Mesenchymal stem cell (in vitro differentiated cells and primary cell): ENCODE results near the gene TCF4.

Experiments used
- DNase-seq: peaks from one replicate; pipeline ENCODE4 v3.0.0-alpha.2; 2013
- H2AFZ ChIP-seq: one replicate; pipeline ENCODE4 v1.6.1; 2013; ENCODE audit warnings: low read depth, mild to moderate bottlenecking, control low read depth, inconsistent platforms, low read length, moderate library complexity
- H2AK5ac ChIP-seq: 2 replicates; pipeline ENCODE4 v1.6.1; 2013; ENCODE audit warnings: low read length, moderate library complexity, mild to moderate bottlenecking, inconsistent platforms; ENCODE audit not compliant: severe bottlenecking
- H2BK120ac ChIP-seq: one replicate; pipeline ENCODE4 v1.6.1; 2013; ENCODE audit warnings: low read depth, mild to moderate bottlenecking, inconsistent platforms, low read length, moderate library complexity
- H2BK12ac ChIP-seq, 2 experiments: one replicate each; pipeline ENCODE4 v1.6.1; 2013; ENCODE audit warnings: inconsistent platforms in 2 of 2, low read length in 2 of 2, mild to moderate bottlenecking in 2 of 2, moderate library complexity in 2 of 2, control low read depth in 1 of 2
- H2BK15ac ChIP-seq: one replicate; pipeline ENCODE4 v1.6.1; 2013; ENCODE audit warnings: mild to moderate bottlenecking, low read depth, inconsistent platforms; ENCODE audit not compliant: poor library complexity, severe bottlenecking
- H2BK5ac ChIP-seq: 2 replicates; pipeline ENCODE4 v1.6.1; 2013; ENCODE audit warnings: low read depth, mild to moderate bottlenecking, low read length, control low read depth, inconsistent platforms; ENCODE audit not compliant: poor library complexity, severe bottlenecking
- H3K14ac ChIP-seq, 2 experiments: one replicate each; pipeline ENCODE4 v1.6.1; 2013; ENCODE audit warnings: inconsistent platforms in 2 of 2, low read length in 2 of 2, control low read depth in 1 of 2, mild to moderate bottlenecking in 1 of 2, moderate library complexity in 1 of 2
- H3K18ac ChIP-seq, 2 experiments: one replicate each; pipeline ENCODE4 v1.6.1; 2013; ENCODE audit warnings: inconsistent platforms in 2 of 2, low read length in 2 of 2, control low read depth in 1 of 2, low read depth in 1 of 2, mild to moderate bottlenecking in 1 of 2
- H3K23ac ChIP-seq, 2 experiments: one replicate each; pipeline ENCODE4 v1.6.1; 2013; ENCODE audit warnings: inconsistent platforms in 2 of 2, low read length in 2 of 2, mild to moderate bottlenecking in 2 of 2, moderate library complexity in 2 of 2, control low read depth in 1 of 2
- H3K27ac ChIP-seq: 2 replicates; pipeline ENCODE4 v1.5.1; 2013; ENCODE audit warnings: mild to moderate bottlenecking, moderate library complexity, low read length, control low read depth, inconsistent platforms; ENCODE audit not compliant: poor library complexity, severe bottlenecking
- H3K27me3 ChIP-seq, 2 experiments: 2 replicates each; pipeline versions ENCODE4 v1.6.1 to v1.7.0; 2013; ENCODE audit warnings: low read length in 2 of 2, mild to moderate bottlenecking in 2 of 2, moderate library complexity in 2 of 2, control low read depth in 1 of 2, inconsistent platforms in 1 of 2; ENCODE audit not compliant: control insufficient read depth in 1 of 2, insufficient read depth in 1 of 2
- H3K36me3 ChIP-seq, 2 experiments: 2 replicates each; pipeline versions ENCODE4 v1.6.1 to v1.7.0; 2013; ENCODE audit warnings: low read length in 2 of 2, control low read depth in 1 of 2, inconsistent platforms in 1 of 2, low read depth in 1 of 2, mild to moderate bottlenecking in 1 of 2; ENCODE audit not compliant: insufficient read depth in 2 of 2, control insufficient read depth in 1 of 2
- H3K4ac ChIP-seq, 2 experiments: one replicate each; pipeline ENCODE4 v1.6.1; 2013; ENCODE audit warnings: inconsistent platforms in 2 of 2, low read length in 2 of 2, mild to moderate bottlenecking in 2 of 2, moderate library complexity in 2 of 2, control low read depth in 1 of 2, low read depth in 1 of 2
- H3K4me1 ChIP-seq: 2 replicates; pipeline ENCODE4 v1.6.1; 2013; ENCODE audit warnings: low read depth, low read length, control low read depth; ENCODE audit not compliant: control insufficient read depth, insufficient read depth
- H3K4me2 ChIP-seq: 2 replicates; pipeline ENCODE4 v1.6.1; 2013; ENCODE audit warnings: low read length, mild to moderate bottlenecking, inconsistent platforms; ENCODE audit not compliant: poor library complexity, severe bottlenecking
- H3K4me3 ChIP-seq, 2 experiments: 2 replicates each; pipeline versions ENCODE4 v1.5.1 to v1.7.0; 2013; ENCODE audit warnings: low read length in 2 of 2, mild to moderate bottlenecking in 2 of 2, control low read depth in 1 of 2, low read depth in 1 of 2; ENCODE audit not compliant: insufficient read depth in 1 of 2
- H3K79me1 ChIP-seq: replicated peaks from 2 replicates; pipeline ENCODE4 v1.6.1; 2013; ENCODE audit warnings: mild to moderate bottlenecking, control low read depth, low read length, inconsistent platforms; ENCODE audit not compliant: poor library complexity, severe bottlenecking
- H3K9ac ChIP-seq: 2 replicates; pipeline ENCODE4 v1.7.0; 2013; ENCODE audit warnings: mild to moderate bottlenecking, low read length, moderate library complexity
- H3K9me3 ChIP-seq: 2 replicates; pipeline ENCODE4 v1.7.0; 2013; ENCODE audit warnings: mild to moderate bottlenecking, low read length; ENCODE audit not compliant: control insufficient read depth
- H4K8ac ChIP-seq: one replicate; pipeline ENCODE4 v1.6.1; 2013; ENCODE audit warnings: inconsistent platforms, mild to moderate bottlenecking, low read length, moderate library complexity
- H4K91ac ChIP-seq: one replicate; pipeline ENCODE4 v1.6.1; 2013; ENCODE audit warnings: mild to moderate bottlenecking, low read length, inconsistent platforms
- WGBS: methylation state at CpG from one replicate; pipeline ENCODE4 v1.1.7; 2013; ENCODE audit warnings: mixed read lengths; 5-methylcytosine and 5-hydroxymethylcytosine counted together

Gene TCF4

DNA sequence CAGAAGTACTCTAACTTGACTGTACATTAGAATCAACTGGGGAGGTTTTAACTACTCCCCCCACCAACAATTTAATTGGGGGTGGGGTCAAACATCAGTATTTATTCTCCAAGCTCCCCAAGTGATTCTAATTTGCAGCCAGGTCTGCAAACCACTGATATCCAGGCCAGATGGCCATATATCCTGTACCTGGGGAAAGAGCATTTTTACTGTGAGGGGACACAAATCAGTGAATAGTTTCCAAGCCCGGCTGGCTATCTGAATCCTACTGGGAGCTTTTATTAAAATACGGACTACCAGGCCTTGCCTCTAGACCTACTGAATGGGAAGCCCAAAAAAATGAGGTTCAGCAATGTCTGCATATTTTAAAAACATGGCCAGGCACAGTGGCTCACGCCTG, 88.5 kb downstream of the TCF4 start:
- H3K4me2 ChIP-seq: no peak overlapping the region
- WGBS: 92% methylated on average over 3 of the region's 3 CpGs
- peak overlapping the region in 1 of 2 experiments; percentile 24 for H3K18ac ChIP-seq
- no peak overlapping the region for H3K14ac ChIP-seq
- no peak overlapping the region for H3K23ac ChIP-seq
- H2BK12ac ChIP-seq: peak overlapping the region; percentile 14 to 49
- H2AK5ac ChIP-seq: no peak overlapping the region
- no peaks in the 10 kb centered on the region for H3K4me1 ChIP-seq
- H2BK5ac ChIP-seq: no peak overlapping the region
- peaks cover 16% of the 10 kb centered on the region for H3K79me1 ChIP-seq
- DNase-seq: no peak
- H3K9ac ChIP-seq: no peak overlapping the region
- no peak overlapping the region for H4K91ac ChIP-seq
- H2AFZ ChIP-seq: no peak overlapping the region
- peaks cover 0 to 3% of the 10 kb centered on the region in 2 experiments for H3K36me3 ChIP-seq
- H4K8ac ChIP-seq: no peak overlapping the region
- no peak overlapping the region for H3K27ac ChIP-seq
- H2BK15ac ChIP-seq: no peak overlapping the region
- H3K9me3 ChIP-seq: no peaks in the 10 kb centered on the region
- H3K4me3 ChIP-seq: no peak overlapping the region
- peak overlapping the region in 1 of 2 experiments; percentile 62 for H3K4ac ChIP-seq
- H2BK120ac ChIP-seq: peak overlapping the region; percentile 61
- H3K27me3 ChIP-seq: no peaks in the 10 kb centered on the region

DNA sequence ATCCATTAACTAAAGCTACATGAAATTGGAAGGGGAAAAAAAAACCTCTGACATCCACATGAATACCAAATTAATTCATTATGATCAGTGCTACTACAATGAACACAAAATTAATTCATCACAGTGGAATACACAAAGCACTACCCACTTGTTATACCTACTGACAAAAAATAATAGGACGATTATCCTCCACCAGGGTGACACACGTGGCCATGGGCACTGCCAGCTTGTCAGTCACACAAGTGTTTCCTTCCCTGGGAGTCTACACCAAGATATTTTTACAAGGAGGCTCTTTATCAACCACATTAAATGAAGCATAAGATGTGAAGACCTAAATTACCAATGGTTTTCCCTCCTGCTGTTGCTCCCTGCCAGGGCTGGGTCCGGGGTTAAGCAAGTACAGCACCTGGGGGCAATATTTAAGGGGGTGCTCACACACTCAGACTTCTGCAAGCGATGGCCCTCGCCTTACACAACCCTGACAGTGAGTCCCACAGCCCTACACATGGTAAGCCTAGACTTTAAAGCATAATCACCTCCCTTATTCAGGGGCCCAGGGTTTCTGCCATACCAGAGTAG, 90.1 kb downstream of the TCF4 start:
- DNase-seq: no peak
- no peak overlapping the region for H3K4me2 ChIP-seq
- H4K8ac ChIP-seq: peak overlapping the region; percentile 64
- peak overlapping the region in 1 of 2 experiments; percentile 41 for H3K18ac ChIP-seq
- no peak overlapping the region for H3K14ac ChIP-seq
- no peaks in the 10 kb centered on the region for H3K9me3 ChIP-seq
- H3K79me1 ChIP-seq: peaks cover 12% of the 10 kb centered on the region
- no peaks in the 10 kb centered on the region for H3K27me3 ChIP-seq
- WGBS: 97% methylated on average over 5 of the region's 5 CpGs
- H2BK12ac ChIP-seq: peak overlapping the region; percentile 18 to 54
- H2AFZ ChIP-seq: no peak overlapping the region
- H3K9ac ChIP-seq: no peak overlapping the region
- H2AK5ac ChIP-seq: no peak overlapping the region
- no peak overlapping the region for H3K23ac ChIP-seq
- no peak overlapping the region for H2BK15ac ChIP-seq
- H2BK120ac ChIP-seq: no peak overlapping the region
- no peak overlapping the region for H2BK5ac ChIP-seq
- H3K4me1 ChIP-seq: no peaks in the 10 kb centered on the region
- H3K36me3 ChIP-seq: no peaks in the 10 kb centered on the region
- H4K91ac ChIP-seq: peak overlapping the region; percentile 66
- H3K27ac ChIP-seq: no peak overlapping the region
- H3K4ac ChIP-seq: no peak overlapping the region
- H3K4me3 ChIP-seq: no peak overlapping the region

DNA sequence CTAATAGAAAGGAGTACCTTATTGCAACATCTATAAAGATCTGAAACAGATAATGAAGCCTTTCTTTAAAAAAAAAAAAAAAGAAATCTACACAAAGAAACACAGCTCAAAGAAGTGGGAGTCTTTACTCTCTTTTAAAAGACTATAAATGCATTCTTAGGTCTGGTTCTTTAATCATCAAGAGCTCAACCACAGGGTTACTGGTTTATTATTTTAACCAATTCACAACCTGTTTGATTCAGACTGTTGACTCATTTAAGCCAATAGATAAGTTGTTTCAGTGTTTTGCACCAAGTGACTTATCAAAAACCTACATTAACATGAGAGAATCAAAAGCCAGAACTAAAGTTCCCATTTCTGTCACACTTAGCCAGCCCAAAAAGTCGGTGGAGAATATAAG, 93.1 kb downstream of the TCF4 start:
- Histone ChIP-seq H3K36me3 (no peaks in the 10 kb centered on the region), H3K18ac (no peak overlapping the region)

DNA sequence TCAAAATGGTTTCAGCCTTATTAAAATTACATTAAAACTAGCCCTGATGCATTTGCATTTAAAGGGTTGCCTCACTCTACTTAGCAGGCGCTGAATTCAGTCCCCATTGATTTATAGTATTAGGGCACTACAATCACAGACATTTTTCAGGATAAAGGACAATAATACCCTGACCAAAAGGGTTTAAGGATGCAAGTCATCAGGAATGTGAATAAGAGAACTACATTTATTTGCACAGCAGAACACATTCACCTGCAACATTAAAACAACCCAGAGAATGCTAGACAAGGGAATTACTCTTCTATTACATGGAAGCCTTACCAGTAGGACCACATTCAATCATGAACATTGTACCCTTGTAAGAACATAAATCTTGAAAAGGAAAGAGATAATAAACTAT, 93.6 kb downstream of the TCF4 start:
- Histone ChIP-seq H3K4me1 (no peaks in the 10 kb centered on the region), H4K91ac (no peak overlapping the region), H4K8ac (no peak overlapping the region)

More for the DNA sequence above, 93.1 kb downstream of the TCF4 start:
- no peak overlapping the region for H3K27ac ChIP-seq
- no peak overlapping the region for H2BK15ac ChIP-seq
- no peak overlapping the region for H4K8ac ChIP-seq
- H3K14ac ChIP-seq: no peak overlapping the region
- no peak overlapping the region for H3K23ac ChIP-seq
- peaks cover 20% of the 10 kb centered on the region for H3K79me1 ChIP-seq
- H2BK5ac ChIP-seq: no peak overlapping the region
- H3K4me3 ChIP-seq: no peak overlapping the region
- H3K9ac ChIP-seq: no peak overlapping the region
- H2BK12ac ChIP-seq: no peak overlapping the region
- no peak overlapping the region for H3K4ac ChIP-seq
- no peak for DNase-seq
- WGBS: no CpG with 5 or more reads among the region's 1 CpG
- no peak overlapping the region for H2BK120ac ChIP-seq
- no peaks in the 10 kb centered on the region for H3K4me1 ChIP-seq
- H2AK5ac ChIP-seq: no peak overlapping the region
- no peak overlapping the region for H3K4me2 ChIP-seq
- no peaks in the 10 kb centered on the region for H3K27me3 ChIP-seq
- H4K91ac ChIP-seq: no peak overlapping the region
- H2AFZ ChIP-seq: no peak overlapping the region
- H3K9me3 ChIP-seq: no peaks in the 10 kb centered on the region

More for the DNA sequence above, 93.6 kb downstream of the TCF4 start:
- H3K4me3 ChIP-seq: no peak overlapping the region
- WGBS: 100% methylated on average over 1 of the region's 1 CpG
- H2BK5ac ChIP-seq: no peak overlapping the region
- no peak overlapping the region for H3K4ac ChIP-seq
- no peaks in the 10 kb centered on the region for H3K9me3 ChIP-seq
- H2BK12ac ChIP-seq: no peak overlapping the region
- no peak overlapping the region for H3K18ac ChIP-seq
- H2BK15ac ChIP-seq: no peak overlapping the region
- peaks cover 21% of the 10 kb centered on the region for H3K79me1 ChIP-seq
- no peak overlapping the region for H3K23ac ChIP-seq
- H3K27ac ChIP-seq: no peak overlapping the region
- no peak overlapping the region for H2AFZ ChIP-seq
- no peaks in the 10 kb centered on the region for H3K36me3 ChIP-seq
- H3K14ac ChIP-seq: no peak overlapping the region
- no peak for DNase-seq
- no peak overlapping the region for H3K9ac ChIP-seq
- H2BK120ac ChIP-seq: no peak overlapping the region
- H3K27me3 ChIP-seq: no peaks in the 10 kb centered on the region
- no peak overlapping the region for H3K4me2 ChIP-seq
- H2AK5ac ChIP-seq: no peak overlapping the region
